NCI-H2196 (cell line): ENCODE measurements around the gene CPLANE1.
"Not testable (repeated sequence)": the region's sequence is repeated elsewhere in the genome, so short reads cannot be mapped to it uniquely, and the experiment has no call there.

Experiments used
- DNase-seq: peaks from one replicate; lab custom pipeline; 2025; ENCODE audit not compliant: unreplicated experiment; lab: John Stamatoyannopoulos, UW

Gene CPLANE1

GRCh38 chr5:37248970-37249814 is at the start of gene CPLANE1:
Gene CPLANE1, minus strand, starts transcription at chr5:37249376. Its CDS starts 1,678 bp downstream, at chr5:37247698.
- peak; percentile 88 for DNase-seq

GRCh38 chr5:37296313-37296712 is 47.1 kb upstream of the CPLANE1 start:
- not testable (repeated sequence) for DNase-seq

- DNase-seq: no peak
These were observed 34.1 kb upstream of the CPLANE1 start for GRCh38 chr5:37283214-37283820.

- no peak for DNase-seq
These were observed 26.3 kb upstream of the CPLANE1 start for GRCh38 chr5:37275511-37275910.

GRCh38 chr5:37272511-37272910 is 23.3 kb upstream of the CPLANE1 start:
- DNase-seq: no peak

- DNase-seq: not testable (repeated sequence)
These were observed 18.9 kb upstream of the CPLANE1 start for GRCh38 chr5:37268100-37268499.

- DNase-seq: no peak
These were observed 6.7 kb upstream of the CPLANE1 start for GRCh38 chr5:37255774-37256358.

GRCh38 chr5:37254581-37254980 is 5.4 kb upstream of the CPLANE1 start:
- DNase-seq: no peak

- no peak for DNase-seq
These were observed 2.5 kb upstream of the CPLANE1 start for GRCh38 chr5:37251665-37252064.

GRCh38 chr5:37249815-37250164 is 614 bp upstream of the CPLANE1 start:
- no peak for DNase-seq

GRCh38 chr5:37248421-37248969 is 681 bp downstream of the CPLANE1 start:
- DNase-seq: no peak

GRCh38 chr5:37247496-37247895 is 1.7 kb downstream of the CPLANE1 start:
- no peak for DNase-seq

- DNase-seq: no peak
These were observed 2.1 kb downstream of the CPLANE1 start for GRCh38 chr5:37247036-37247435.

- no peak for DNase-seq
These were observed 14.9 kb downstream of the CPLANE1 start for GRCh38 chr5:37234288-37234687.

- no peak for DNase-seq
These were observed 22.8 kb downstream of the CPLANE1 start for GRCh38 chr5:37226377-37226776.

GRCh38 chr5:37222181-37222580 is 27.0 kb downstream of the CPLANE1 start:
- DNase-seq: no peak

GRCh38 chr5:37220426-37220825 is 28.8 kb downstream of the CPLANE1 start:
- DNase-seq: not testable (repeated sequence)

- DNase-seq: not testable (repeated sequence)
These were observed 29.8 kb downstream of the CPLANE1 start for GRCh38 chr5:37219384-37219783.

- DNase-seq: no peak
These were observed 31.2 kb downstream of the CPLANE1 start for GRCh38 chr5:37217976-37218375.

GRCh38 chr5:37214550-37214949 is 34.6 kb downstream of the CPLANE1 start:
- peak; percentile 31 for DNase-seq

- no peak for DNase-seq
These were observed 37.1 kb downstream of the CPLANE1 start for GRCh38 chr5:37212096-37212495.

GRCh38 chr5:37211661-37212060 is 37.5 kb downstream of the CPLANE1 start:
- DNase-seq: no peak
